Erythroblast (primary cell): ENCODE results near the gene BAG2.

ENCODE experiments used
- GATA1 ChIP-seq: IDR thresholded peaks from 2 replicates; pipeline ENCODE4 v1.6.1; 2011; ENCODE audit warnings: low read depth, mild to moderate bottlenecking, control low read depth, low read length, moderate library complexity
- POLR2A ChIP-seq: IDR thresholded peaks from 2 replicates; pipeline ENCODE4 v1.6.1; 2011; ENCODE audit warnings: mild to moderate bottlenecking, low read length

DNA sequence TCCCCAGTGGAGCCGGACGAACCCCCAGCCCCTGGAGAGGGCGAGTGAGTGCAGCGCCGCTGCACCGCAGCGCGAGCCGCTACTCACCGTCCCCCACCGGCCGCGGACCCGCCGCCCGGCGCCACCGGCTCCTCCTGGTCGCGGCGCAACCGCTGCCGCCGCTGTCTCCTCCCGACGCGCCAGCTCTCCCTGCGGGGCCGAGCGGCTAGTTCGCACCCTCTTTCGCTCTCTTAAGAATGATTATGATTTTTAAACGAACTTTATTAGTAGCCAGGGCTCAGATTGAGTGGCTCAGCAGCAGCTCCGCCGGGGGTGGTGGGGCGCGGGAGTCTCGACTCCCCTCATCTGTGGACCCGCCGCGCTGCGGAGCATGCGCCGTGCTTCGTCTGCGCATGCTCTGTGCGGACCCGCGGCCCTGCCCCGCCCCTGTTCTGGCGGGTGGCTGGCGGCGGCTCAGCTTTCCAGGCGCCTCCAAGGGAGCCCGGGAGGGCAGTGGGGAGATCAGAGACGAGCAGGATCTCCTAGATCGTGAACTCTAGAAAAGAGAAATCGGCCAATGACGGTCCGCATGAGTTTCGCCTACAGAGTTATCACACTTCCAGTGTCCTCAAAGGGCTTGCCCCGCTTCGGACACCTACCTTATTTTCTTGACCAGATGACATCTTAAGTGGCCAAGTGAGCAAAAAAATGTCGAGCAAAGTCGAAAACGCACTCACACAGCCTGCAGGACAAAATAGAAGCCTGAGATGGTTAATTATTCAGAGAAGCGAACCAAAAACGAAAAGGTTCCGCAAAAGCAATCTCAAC lies 50.0 kb downstream of the BAG2 start, which contains the start of gene RAB23:
- TF ChIP-seq POLR2A (peak; percentile 75), GATA1 (no peak)
